ENCODE measurements around the gene SYMPK. TPM values are rescaled to one million over a fixed set of nuclear protein-coding genes. Genes with fewer than 3 reads are reported as not detected.

Gene SYMPK
- total RNA-seq, 1 experiment from 2014 or later, result 85.5 TPM

DNA sequence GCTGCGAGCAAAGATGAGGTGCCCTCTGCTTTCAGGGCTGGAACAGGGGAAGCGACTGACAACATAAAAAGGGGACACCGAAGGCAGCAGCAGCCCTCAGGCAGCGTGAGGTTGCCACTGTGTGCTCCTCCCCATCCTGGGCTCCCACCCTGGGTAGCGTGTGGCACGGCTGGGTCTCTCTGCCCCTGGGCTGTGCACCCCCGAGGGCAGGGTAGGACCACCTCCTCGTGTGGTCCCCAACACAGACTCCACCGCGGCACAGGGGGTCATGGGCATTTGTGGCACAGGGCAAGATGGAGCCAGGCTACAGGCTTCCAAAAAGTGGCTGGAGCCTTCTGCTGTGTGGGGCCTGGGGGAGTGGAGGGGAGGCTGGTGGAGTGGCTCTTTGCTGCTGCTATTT lies 41.4 kb downstream of the SYMPK start:
- TF ChIP-seq EZH2 (IDR thresholded peaks at IDR 0.05; ENCODE audit: borderline replicate concordance, low read depth, low read length, poor library complexity, severe bottlenecking) (no peak), CTCF (conservative IDR thresholded peaks at IDR 0.05; ENCODE audit: low read depth, low read length) (no peak)
- BruUV-seq (replicated peaks), result no TSS peak
- DNase-seq (ENCODE audit: low spot score), result no peak
- ChIA-PET POLR2A (ENCODE audit: low non-redundant PET) (interaction anchor here (0.5 kb wide), 1 partner anchor 17 kb away, joined by 3 read pairs; no protein-coding TSS in a partner anchor), CTCF (no interaction called here)
- Histone ChIP-seq H3K27me3 (replicated peaks; ENCODE audit: insufficient read depth, low read depth, low read length, poor library complexity) (no peaks in the 10 kb centered on the region), H3K27ac (ENCODE audit: low read depth, low read length, poor library complexity, severe bottlenecking) (no peak overlapping the region), H3K4me1 (ENCODE audit: insufficient read depth, low read length, poor library complexity, severe bottlenecking) (no peaks in the 10 kb centered on the region), H3K9me3 (ENCODE audit: low read depth, low read length, poor library complexity, severe bottlenecking) (no peaks in the 10 kb centered on the region), H3K36me3 (ENCODE audit: insufficient read depth, low read length, poor library complexity, severe bottlenecking) (peaks cover 42% of the 10 kb centered on the region), H3K4me3 (ENCODE audit: low read depth, low read length, poor library complexity, severe bottlenecking) (no peak overlapping the region)
- intact Hi-C loops (cut with micrococcal nuclease; ENCODE audit: unreplicated experiment), result no loop called here

GRCh38 chr19:45821103-45821521 lies 41.8 kb downstream of the SYMPK start:
- ChIA-PET CTCF (no interaction called here), POLR2A (ENCODE audit: low non-redundant PET) (interaction anchor here (0.5 kb wide), 1 partner anchor 16 kb away, joined by 3 read pairs; no protein-coding TSS in a partner anchor)
- DNase-seq (ENCODE audit: low spot score), result no peak
- intact Hi-C loops (cut with micrococcal nuclease; ENCODE audit: unreplicated experiment), result no loop called here
- no peaks in the 10 kb centered on the region for H3K27me3 ChIP-seq (replicated peaks; ENCODE audit: insufficient read depth, low read depth, low read length, poor library complexity)
- H3K36me3 ChIP-seq (ENCODE audit: insufficient read depth, low read length, poor library complexity, severe bottlenecking), result peaks cover 37% of the 10 kb centered on the region
- TF ChIP-seq EZH2 (IDR thresholded peaks at IDR 0.05; ENCODE audit: borderline replicate concordance, low read depth, low read length, poor library complexity, severe bottlenecking) (no peak), CTCF (conservative IDR thresholded peaks at IDR 0.05; ENCODE audit: low read depth, low read length) (no peak)
- no peaks in the 10 kb centered on the region for H3K9me3 ChIP-seq (ENCODE audit: low read depth, low read length, poor library complexity, severe bottlenecking)
- H3K27ac ChIP-seq (ENCODE audit: low read depth, low read length, poor library complexity, severe bottlenecking), result peak overlapping the region; percentile 23
- H3K4me3 ChIP-seq (ENCODE audit: low read depth, low read length, poor library complexity, severe bottlenecking), result no peak overlapping the region
- no TSS peak for BruUV-seq (replicated peaks)
- no peaks in the 10 kb centered on the region for H3K4me1 ChIP-seq (ENCODE audit: insufficient read depth, low read length, poor library complexity, severe bottlenecking)

- POLR2A ChIA-PET (ENCODE audit: low non-redundant PET), result interaction anchor here (0.6 kb wide), 1 partner anchor 50 kb away, joined by 7 read pairs; no protein-coding TSS in a partner anchor
- H3K4me1 ChIP-seq (ENCODE audit: insufficient read depth, low read length, poor library complexity, severe bottlenecking), result no peaks in the 10 kb centered on the region
- TF ChIP-seq EZH2 (IDR thresholded peaks at IDR 0.05; ENCODE audit: borderline replicate concordance, low read depth, low read length, poor library complexity, severe bottlenecking) (no peak), CTCF (conservative IDR thresholded peaks at IDR 0.05; ENCODE audit: low read depth, low read length) (no peak)
- H3K9me3 ChIP-seq (ENCODE audit: low read depth, low read length, poor library complexity, severe bottlenecking), result no peaks in the 10 kb centered on the region
- H3K27ac ChIP-seq (ENCODE audit: low read depth, low read length, poor library complexity, severe bottlenecking), result peak overlapping the region; percentile 23
- no TSS peak for BruUV-seq (replicated peaks)
- H3K36me3 ChIP-seq (ENCODE audit: insufficient read depth, low read length, poor library complexity, severe bottlenecking), result peaks cover 32% of the 10 kb centered on the region
- CTCF ChIA-PET, result no interaction called here
- H3K27me3 ChIP-seq (replicated peaks; ENCODE audit: insufficient read depth, low read depth, low read length, poor library complexity), result no peaks in the 10 kb centered on the region
- intact Hi-C loops (cut with micrococcal nuclease; ENCODE audit: unreplicated experiment), result no loop called here
- H3K4me3 ChIP-seq (ENCODE audit: low read depth, low read length, poor library complexity, severe bottlenecking), result no peak overlapping the region
- DNase-seq (ENCODE audit: low spot score), result no peak
Observed at GRCh38 chr19:45820413-45821102, 42.4 kb downstream of the SYMPK start.

Data from A673 (cell line).